Heart right ventricle (tissue), 16 donors: ENCODE results near the gene OTUD5. TPM values are rescaled to one million over a fixed set of nuclear protein-coding genes. Genes with fewer than 3 reads are reported as not detected.
"Not testable (repeated sequence)": the region's sequence is repeated elsewhere in the genome, so short reads cannot be mapped to it uniquely, and the experiment has no call there.

Source experiments
- ATAC-seq, 8 donors: fragments of 200-7000 bp; cut with Tn5 transposase; one replicate each; pipeline ENCODE4 v1.9.1; 2020; ENCODE audit warnings: mild to moderate bottlenecking in 8 of 8, moderate library complexity in 8 of 8, moderate number of reproducible peaks in 1 of 8
- DNase-seq, 2 donors: peaks; one replicate each; pipeline ENCODE4 v3.0.0-alpha.2; 2020
- H3K27ac ChIP-seq, 10 donors: fragments of 200-600 bp; sonication (generic) in 2 of 10; one replicate each; pipeline versions ENCODE4 v1.5.0 to v1.8.0; 2020 to 2022; ENCODE audit warnings: mild to moderate bottlenecking in 3 of 10
- H3K27me3 ChIP-seq, 7 donors: fragments of 200-600 bp; one replicate each; pipeline ENCODE4 v1.8.0; 2021 to 2022; ENCODE audit warnings: mild to moderate bottlenecking in 2 of 7
- H3K36me3 ChIP-seq, 9 donors: fragments of 200-600 bp; sonication (generic) in 1 of 9; one replicate each; pipeline versions ENCODE4 v1.5.0 to v1.8.0; 2020 to 2022; ENCODE audit warnings: mild to moderate bottlenecking in 2 of 9
- H3K4me1 ChIP-seq, 9 donors: fragments of 200-600 bp; sonication (generic) in 1 of 9; one replicate each; pipeline versions ENCODE4 v1.5.0 to v1.8.0; 2020 to 2022; ENCODE audit warnings: mild to moderate bottlenecking in 4 of 9
- H3K4me3 ChIP-seq, 10 donors: fragments of 200-600 bp; sonication (generic) in 2 of 10; one replicate each; pipeline versions ENCODE4 v1.5.0 to v1.8.0; 2020 to 2022; ENCODE audit warnings: mild to moderate bottlenecking in 7 of 10, moderate library complexity in 2 of 10
- H3K9me3 ChIP-seq, 11 donors: fragments of 200-600 bp in 10 of 11; sonication (generic) in 2 of 11; one replicate each; pipeline versions ENCODE4 v1.5.0 to v1.8.0; 2013 to 2022; ENCODE audit warnings: mild to moderate bottlenecking in 2 of 11, control low read depth in 1 of 11, moderate library complexity in 1 of 11
- CTCF ChIP-seq, 9 donors: fragments of 200-600 bp; sonication (generic) in 2 of 9; IDR thresholded peaks; one replicate each; pipeline versions ENCODE4 v1.5.0 to v1.8.0; 2021 to 2022; ENCODE audit warnings: antibody characterized with exemption in 9 of 9, mild to moderate bottlenecking in 5 of 9, moderate library complexity in 1 of 9
- WGBS, 2 donors: extraction: QIAGEN DNeasy Blood & Tissue Kit; methylation state at CpG; one replicate each; pipeline ENCODE4 v1.1.7; 2013; ENCODE audit warnings: inconsistent platforms in 1 of 2; 5-methylcytosine and 5-hydroxymethylcytosine counted together
- intact Hi-C, 10 donors: fragments of 100-400 bp; cut with DNase I; formaldehyde crosslinking; loops; one replicate each; pipeline versions ENCODE4 v1.11.1 to v1.14.2; 2022
- polyA plus RNA-seq, 2 donors: library from polyadenylated mRNA; stranded (reverse); fragments of 200-250 nt; gene quantifications; one replicate each; pipeline ENCODE4 v1.2.3, GENCODE V29; 2013
- total RNA-seq, 10 donors: library from RNA; stranded (reverse); fragmentation: NEBNext Ultra II Directional in 3 of 10; extraction: Animal tissue kit (Norgen Biotek cat#: 25700) in 3 of 10; gene quantifications; one replicate each; pipeline versions ENCODE4 v1.2.1 to v1.2.4, GENCODE V29; 2021 to 2023
- donor health status: Arrhythmogenic right ventricular cardiomyopathy.
- donor health status: ischemic (EF 13 %, LVEDD 7.1; RV severe dilation, severe dysfunction).
- donor health status: healthy with polysubstance abuse.
- donor health status: DM: no; HTN: yes; CAD: no.
- donor health status: DM: no; HTN: no; CAD: no.
- donor health status: ischemic (EF 25% LVEDD 6.9; RV normal size, moderate dysfunction).
- donor health status: ischemic (EF 25% LVEDD 5.7; RV mildly dilated, moderate dysfunction).
- donor health status: healthy.
- donor health status: DM: yes; HTN: yes; CAD: no.
- donor health status: Ischemic cardiomyopathy.
- donor health status: ischemic (EF 35%, LVEDD 5.7; RV mildly dilated, moderate dysfunction).
- donor health status: nonischemic (EF 11% LVEDD 7.7; RV severe dilation, severe dysfunction).
- donor health status: DM: yes; HTN: yes; CAD: no.
- donor health status: PGD.
- donor health status: ischemic (EF 29% LVEDD 5.4; RV normal size, mild dysfunction).
- donor health status: nonischemic (EF 23%, LVEDD 6.1; RV moderate dilation, normal function).

OTUD5 gene
- total and polyA plus RNA-seq, 12 donors, result 17.9 to 27.3 (median 24.7) TPM

GRCh38 chrX:48890296-48890925, 67.0 kb downstream of the OTUD5 start:
- Histone ChIP-seq H3K27me3 (no peaks in the 10 kb centered on the region), H3K9me3 (no peaks in the 10 kb centered on the region), H3K4me3 (peak overlapping the region in 9 of 10 donors; percentile 51 to 73 (median 62)), H3K27ac (peak overlapping the region in 3 of 10 donors; percentile 60 to 74 (median 67)), H3K4me1 (peaks cover 0 to 12% (median 5%) of the 10 kb centered on the region in 9 donors), H3K36me3 (peaks cover 0 to 25% (median 0%) of the 10 kb centered on the region in 9 donors)
- intact Hi-C loops, result loop anchor here in 1 of 10 donors (10.0 kb wide), 1 partner anchor 246 kb away; no protein-coding TSS in a partner anchor
- TF ChIP-seq CTCF (IDR thresholded peaks at IDR 0.05), result no peak
- no peak for ATAC-seq
- WGBS, 2 donors, result 36 to 41% methylated on average over 13 to 15 of the region's 15 CpGs
- DNase-seq, result no peak

- WGBS, 2 donors, result 82 to 88% methylated on average over 5 of the region's 5 CpGs
- H3K27ac ChIP-seq, DNase-seq, H3K4me3 ChIP-seq, intact Hi-C loops, H3K27me3 ChIP-seq, H3K4me1 ChIP-seq, H3K36me3 ChIP-seq, H3K9me3 ChIP-seq, ATAC-seq: not testable (repeated sequence)
Measured at GRCh38 chrX:48886586-48886985, 70.8 kb downstream of the OTUD5 start.

GRCh38 chrX:48883729-48884128, 73.7 kb downstream of the OTUD5 start:
- Histone ChIP-seq H3K27ac (no peak overlapping the region), H3K4me1 (no peaks in the 10 kb centered on the region), H3K4me3 (no peak overlapping the region), H3K36me3 (no peaks in the 10 kb centered on the region), H3K9me3 (no peaks in the 10 kb centered on the region), H3K27me3 (no peaks in the 10 kb centered on the region)
- TF ChIP-seq CTCF (IDR thresholded peaks at IDR 0.05), result no peak
- intact Hi-C loops, result no loop called here
- 75 to 77% methylated on average over 10 of the region's 10 CpGs for WGBS, 2 donors
- DNase-seq, result no peak
- ATAC-seq, result no peak

- H3K4me1 ChIP-seq, H3K36me3 ChIP-seq, ATAC-seq, H3K27ac ChIP-seq, H3K4me3 ChIP-seq, DNase-seq, H3K27me3 ChIP-seq, H3K9me3 ChIP-seq, intact Hi-C loops: not testable (repeated sequence)
- WGBS, 2 donors, result 78 to 80% methylated on average over 4 of the region's 4 CpGs
Measured at GRCh38 chrX:48876944-48877343, 80.5 kb downstream of the OTUD5 start.

Other genes starting within 250 kb of the OTUD5 start
- not detected for gene GLOD5, start 195.9 kb downstream of the OTUD5 start, total RNA-seq
- not detected for gene GLOD5, start 195.9 kb downstream of the OTUD5 start, polyA plus RNA-seq
- under 1 TPM in 2 of 10 donors, not detected in 8; 0.23 to 0.25 TPM for gene GATA1, start 171.0 kb downstream of the OTUD5 start, total RNA-seq
- under 1 TPM in 1 of 2 donors, not detected in 1; 0.07 TPM for gene GATA1, start 171.0 kb downstream of the OTUD5 start, polyA plus RNA-seq
- gene HDAC6, start 155.5 kb downstream of the OTUD5 start, total RNA-seq, result 10 to 100 TPM; 28.4 to 45.6 (median 32.3) TPM
- 100 to 1,000 TPM in 1 of 2 donors, 10 to 100 TPM in 1; 31.7 to 102 TPM for gene HDAC6, start 155.5 kb downstream of the OTUD5 start, polyA plus RNA-seq
- gene ERAS, start 131.1 kb downstream of the OTUD5 start, total RNA-seq, result not detected
- gene ERAS, start 131.1 kb downstream of the OTUD5 start, polyA plus RNA-seq, result under 1 TPM in 1 of 2 donors, not detected in 1; 0.04 TPM
- gene PCSK1N, start 122.0 kb downstream of the OTUD5 start, total RNA-seq, result under 1 TPM in 5 of 10 donors, not detected in 5; 0.36 to 0.78 (median 0.39) TPM
- gene PCSK1N, start 122.0 kb downstream of the OTUD5 start, polyA plus RNA-seq, result under 1 TPM in 1 of 2 donors, not detected in 1; 0.03 TPM
- gene TIMM17B, start 59.8 kb downstream of the OTUD5 start, total RNA-seq, result 10 to 100 TPM; 58.3 to 73.4 (median 64.7) TPM
- 100 to 1,000 TPM in 1 of 2 donors, 10 to 100 TPM in 1; 75.1 to 100 TPM for gene TIMM17B, start 59.8 kb downstream of the OTUD5 start, polyA plus RNA-seq
- 10 to 100 TPM; 41.2 to 75.5 (median 52.8) TPM for gene PQBP1, start 59.7 kb downstream of the OTUD5 start, total RNA-seq
- gene PQBP1, start 59.7 kb downstream of the OTUD5 start, polyA plus RNA-seq, result 100 to 1,000 TPM in 1 of 2 donors, 10 to 100 TPM in 1; 99.8 to 127 TPM
- gene SLC35A2, start 46.0 kb downstream of the OTUD5 start, total RNA-seq, result 10 to 100 TPM in 8 of 10 donors, 1 to 10 TPM in 2; 9.0 to 18.2 (median 12.4) TPM
- gene SLC35A2, start 46.0 kb downstream of the OTUD5 start, polyA plus RNA-seq, result 10 to 100 TPM in 1 of 2 donors, 1 to 10 TPM in 1; 6.4 to 27.7 TPM
- 10 to 100 TPM in 1 of 10 donors, 1 to 10 TPM in 9; 2.0 to 14.0 (median 3.3) TPM for gene PIM2, start 38.6 kb downstream of the OTUD5 start, total RNA-seq
- 1 to 10 TPM; 1.8 to 3.9 TPM for gene PIM2, start 38.6 kb downstream of the OTUD5 start, polyA plus RNA-seq
- 1 to 10 TPM in 1 of 10 donors, under 1 TPM in 9; 0.13 to 1.7 (median 0.32) TPM for gene KCND1, start 14.2 kb upstream of the OTUD5 start, total RNA-seq
- gene KCND1, start 14.2 kb upstream of the OTUD5 start, polyA plus RNA-seq, result under 1 TPM; 0.44 to 0.48 TPM
- gene GRIPAP1, start 44.7 kb upstream of the OTUD5 start, total RNA-seq, result 10 to 100 TPM; 16.2 to 26.0 (median 21.9) TPM
- 10 to 100 TPM; 16.6 to 34.1 TPM for gene GRIPAP1, start 44.7 kb upstream of the OTUD5 start, polyA plus RNA-seq
- gene TFE3, start 85.8 kb upstream of the OTUD5 start, total RNA-seq, result 10 to 100 TPM; 13.8 to 29.1 (median 16.1) TPM
- gene TFE3, start 85.8 kb upstream of the OTUD5 start, polyA plus RNA-seq, result 10 to 100 TPM; 17.6 to 34.8 TPM
- gene CCDC120, start 101.4 kb upstream of the OTUD5 start, total RNA-seq, result 1 to 10 TPM in 7 of 10 donors, under 1 TPM in 3; 0.71 to 2.0 (median 1.2) TPM
- gene CCDC120, start 101.4 kb upstream of the OTUD5 start, polyA plus RNA-seq, result 1 to 10 TPM in 1 of 2 donors, under 1 TPM in 1; 0.70 to 1.7 TPM
- 10 to 100 TPM in 1 of 10 donors, 1 to 10 TPM in 9; 5.4 to 16.9 (median 8.1) TPM for gene PRAF2, start 116.4 kb upstream of the OTUD5 start, total RNA-seq
- 10 to 100 TPM; 24.4 to 26.5 TPM for gene PRAF2, start 116.4 kb upstream of the OTUD5 start, polyA plus RNA-seq
- gene WDR45, start 122.3 kb upstream of the OTUD5 start, total RNA-seq, result 10 to 100 TPM; 45.7 to 84.7 (median 60.6) TPM
- gene WDR45, start 122.3 kb upstream of the OTUD5 start, polyA plus RNA-seq, result 100 to 1,000 TPM in 1 of 2 donors, 10 to 100 TPM in 1; 87.7 to 107 TPM
- gene GPKOW, start 166.1 kb upstream of the OTUD5 start, total RNA-seq, result 10 to 100 TPM; 16.5 to 23.2 (median 20.0) TPM
- gene GPKOW, start 166.1 kb upstream of the OTUD5 start, polyA plus RNA-seq, result 10 to 100 TPM in 1 of 2 donors, 1 to 10 TPM in 1; 6.4 to 28.8 TPM
- gene MAGIX, start 205.2 kb upstream of the OTUD5 start, total RNA-seq, result 1 to 10 TPM; 2.7 to 9.8 (median 4.0) TPM
- gene MAGIX, start 205.2 kb upstream of the OTUD5 start, polyA plus RNA-seq, result 10 to 100 TPM in 1 of 2 donors, 1 to 10 TPM in 1; 5.4 to 13.5 TPM
- 100 to 1,000 TPM in 1 of 10 donors, 10 to 100 TPM in 9; 20.3 to 157 (median 41.2) TPM for gene PLP2, start 214.3 kb upstream of the OTUD5 start, total RNA-seq
- 100 to 1,000 TPM in 1 of 2 donors, 10 to 100 TPM in 1; 64.6 to 352 TPM for gene PLP2, start 214.3 kb upstream of the OTUD5 start, polyA plus RNA-seq
- 10 to 100 TPM in 3 of 10 donors, 1 to 10 TPM in 7; 6.6 to 14.8 (median 9.4) TPM for gene PRICKLE3, start 228.8 kb upstream of the OTUD5 start, total RNA-seq
- 10 to 100 TPM in 1 of 2 donors, 1 to 10 TPM in 1; 8.8 to 10.8 TPM for gene PRICKLE3, start 228.8 kb upstream of the OTUD5 start, polyA plus RNA-seq
- gene SYP, start 242.6 kb upstream of the OTUD5 start, total RNA-seq, result 1 to 10 TPM in 5 of 10 donors, under 1 TPM in 5; 0.59 to 2.0 (median 1.0) TPM
- 1 to 10 TPM; 1.9 to 2.9 TPM for gene SYP, start 242.6 kb upstream of the OTUD5 start, polyA plus RNA-seq